Measurements from ENCODE around the gene ORMDL3.
"Not testable (repeated sequence)": the region's sequence is repeated elsewhere in the genome, so short reads cannot be mapped to it uniquely, and the experiment has no call there.

ORMDL3 gene

GRCh38 chr17:39923836-39924690 lies 3.3 kb downstream of the ORMDL3 start:
- no peak for DNase-seq

- no peak for DNase-seq
Observed at GRCh38 chr17:39923230-39923629, 4.2 kb downstream of the ORMDL3 start.

- no peak for DNase-seq
Observed at GRCh38 chr17:39922006-39922405, 5.4 kb downstream of the ORMDL3 start.

- no peak for DNase-seq
Observed at GRCh38 chr17:39921323-39921722, 6.1 kb downstream of the ORMDL3 start.

GRCh38 chr17:39920218-39921210 lies 6.9 kb downstream of the ORMDL3 start:
- no peak for DNase-seq

- no peak for DNase-seq
Observed at GRCh38 chr17:39919087-39919683, 8.2 kb downstream of the ORMDL3 start.

- DNase-seq = no peak
Observed at GRCh38 chr17:39916918-39917317, 10.5 kb downstream of the ORMDL3 start.

GRCh38 chr17:39915559-39915958 lies 11.8 kb downstream of the ORMDL3 start:
- DNase-seq = no peak

GRCh38 chr17:39913989-39914388 lies 13.4 kb downstream of the ORMDL3 start:
- DNase-seq = no peak

GRCh38 chr17:39908789-39909352 lies 18.5 kb downstream of the ORMDL3 start:
- no peak for DNase-seq

- DNase-seq = no peak
Observed at GRCh38 chr17:39904990-39905288, 22.5 kb downstream of the ORMDL3 start.

GRCh38 chr17:39903158-39903884 lies 24.1 kb downstream of the ORMDL3 start:
- DNase-seq = no peak

GRCh38 chr17:39902027-39902426 lies 25.4 kb downstream of the ORMDL3 start:
- not testable (repeated sequence) for DNase-seq

- no peak for DNase-seq
Observed at GRCh38 chr17:39899215-39899614, 28.2 kb downstream of the ORMDL3 start.

GRCh38 chr17:39898088-39898487 lies 29.3 kb downstream of the ORMDL3 start:
- no peak for DNase-seq

GRCh38 chr17:39894681-39895376 lies 32.6 kb downstream of the ORMDL3 start:
- no peak for DNase-seq

GRCh38 chr17:39889200-39889599 lies 38.2 kb downstream of the ORMDL3 start:
- DNase-seq = no peak

- DNase-seq = no peak
Observed at GRCh38 chr17:39887078-39887477, 40.3 kb downstream of the ORMDL3 start.

- DNase-seq = not testable (repeated sequence)
Observed at GRCh38 chr17:39886102-39886501, 41.3 kb downstream of the ORMDL3 start.

GRCh38 chr17:39872751-39873150 lies 54.6 kb downstream of the ORMDL3 start:
- DNase-seq = no peak

- no peak for DNase-seq
Observed at GRCh38 chr17:39871801-39872200, 55.6 kb downstream of the ORMDL3 start.

All from NCI-H748 treated with DMSO at 0.1 percent for 48 hours (cell line).